Activated naive CD4-positive, alpha-beta T cell treated with anti-CD3 and anti-CD28 coated beads for 36 hours (primary cell): ENCODE measurements around the gene PFKFB2. TPM values are rescaled to one million over a fixed set of nuclear protein-coding genes. Genes with fewer than 3 reads are reported as not detected.
A peak's percentile ranks its signal among the peaks of the same experiment; 100 is the strongest.

Experiments
- CTCF ChIA-PET: fragments of 350-600 bp; sonication (Branson Sonifier 250); formaldehyde crosslinking; loops from one replicate; lab custom pipeline; 2021; ENCODE audit warnings: antibody characterized with exemption; lab: Charles Lee
- DNase-seq: peaks from one replicate; pipeline ENCODE4 v3.0.0-alpha.2; 2020
- H3K27ac Mint-ChIP-seq: one replicate; pipeline ENCODE4 v1.8.0; 2021; ENCODE audit warnings: mild to moderate bottlenecking, mixed read lengths
- H3K27me3 Mint-ChIP-seq: one replicate; pipeline ENCODE4 v1.8.0; 2021; ENCODE audit warnings: low read depth, mixed read lengths
- H3K36me3 Mint-ChIP-seq: one replicate; pipeline ENCODE4 v1.8.0; 2021; ENCODE audit warnings: low read depth, mixed read lengths
- H3K4me1 Mint-ChIP-seq: one replicate; pipeline ENCODE4 v1.8.0; 2021; ENCODE audit warnings: low read depth, mixed read lengths
- H3K4me3 Mint-ChIP-seq: one replicate; pipeline ENCODE4 v1.8.0; 2021; ENCODE audit warnings: mild to moderate bottlenecking, moderate library complexity, mixed read lengths
- H3K9me3 Mint-ChIP-seq: one replicate; pipeline ENCODE4 v1.8.0; 2021; ENCODE audit warnings: mixed read lengths
- intact Hi-C: fragments of 100-400 bp; cut with micrococcal nuclease; formaldehyde crosslinking; loops from one replicate; pipeline ENCODE4 v1.15.1; 2023
- total RNA-seq, 2 experiments: library from RNA; stranded (reverse); gene quantifications; one replicate each; pipeline ENCODE4 v1.2.3, GENCODE V29; 2021

PFKFB2 gene
- total RNA-seq, 2 experiments from 2014 or later, result 3.4 to 6.2 TPM

GRCh38 chr1:207060596-207060995, 7.5 kb downstream of the PFKFB2 start:
- DNase-seq, result no peak
- Mint-ChIP-seq H3K36me3 (no peaks in the 10 kb centered on the region), H3K4me3 (no peak overlapping the region), H3K27ac (no peak overlapping the region), H3K27me3 (no peaks in the 10 kb centered on the region), H3K9me3 (no peaks in the 10 kb centered on the region), H3K4me1 (no peaks in the 10 kb centered on the region)
- intact Hi-C loops, result no loop called here
- CTCF ChIA-PET, result interaction anchor here (0.6 to 1.4 kb wide), 6 partner anchors 11 to 441 kb away, joined by 3 to 12 read pairs (median 4); no protein-coding TSS in a partner anchor

- DNase-seq, result no peak
- Mint-ChIP-seq H3K27me3 (no peaks in the 10 kb centered on the region), H3K4me1 (no peaks in the 10 kb centered on the region), H3K9me3 (no peaks in the 10 kb centered on the region), H3K36me3 (no peaks in the 10 kb centered on the region), H3K4me3 (no peak overlapping the region), H3K27ac (no peak overlapping the region)
- intact Hi-C loops, result no loop called here
- CTCF ChIA-PET, result interaction anchor here (1.0 kb wide), 1 partner anchor 12 kb away, joined by 3 read pairs; no protein-coding TSS in a partner anchor
Observed at GRCh38 chr1:207062058-207062457, 9.0 kb downstream of the PFKFB2 start.

GRCh38 chr1:207063014-207063413, 9.9 kb downstream of the PFKFB2 start:
- Mint-ChIP-seq H3K27me3 (no peaks in the 10 kb centered on the region), H3K4me1 (no peaks in the 10 kb centered on the region), H3K4me3 (no peak overlapping the region), H3K36me3 (no peaks in the 10 kb centered on the region), H3K27ac (no peak overlapping the region), H3K9me3 (no peaks in the 10 kb centered on the region)
- intact Hi-C loops, result no loop called here
- CTCF ChIA-PET, result interaction anchor here (0.5 to 1.3 kb wide), 2 partner anchors 13 to 342 kb away, joined by 3 read pairs; no protein-coding TSS in a partner anchor
- no peak for DNase-seq

GRCh38 chr1:207064561-207064960, 11.5 kb downstream of the PFKFB2 start:
- H3K36me3 Mint-ChIP-seq, result peaks cover 2% of the 10 kb centered on the region
- no peak overlapping the region for H3K4me3 Mint-ChIP-seq
- peaks cover 7% of the 10 kb centered on the region for H3K4me1 Mint-ChIP-seq
- H3K9me3 Mint-ChIP-seq, result no peaks in the 10 kb centered on the region
- CTCF ChIA-PET, result no interaction called here
- intact Hi-C loops, result no loop called here
- no peak overlapping the region for H3K27ac Mint-ChIP-seq
- no peaks in the 10 kb centered on the region for H3K27me3 Mint-ChIP-seq
- DNase-seq, result no peak

GRCh38 chr1:207067185-207067584, 14.1 kb downstream of the PFKFB2 start:
- intact Hi-C loops, result no loop called here
- Mint-ChIP-seq H3K27me3 (no peaks in the 10 kb centered on the region), H3K4me3 (no peak overlapping the region), H3K36me3 (peaks cover 2% of the 10 kb centered on the region), H3K4me1 (peaks cover 32% of the 10 kb centered on the region), H3K9me3 (no peaks in the 10 kb centered on the region), H3K27ac (no peak overlapping the region)
- DNase-seq, result no peak
- CTCF ChIA-PET, result no interaction called here

GRCh38 chr1:207067665-207068064, 14.6 kb downstream of the PFKFB2 start:
- DNase-seq, result no peak
- CTCF ChIA-PET, result no interaction called here
- intact Hi-C loops, result no loop called here
- H3K27ac Mint-ChIP-seq, result no peak overlapping the region
- H3K36me3 Mint-ChIP-seq, result peaks cover 2% of the 10 kb centered on the region
- H3K9me3 Mint-ChIP-seq, result no peaks in the 10 kb centered on the region
- H3K27me3 Mint-ChIP-seq, result no peaks in the 10 kb centered on the region
- no peak overlapping the region for H3K4me3 Mint-ChIP-seq
- peaks cover 32% of the 10 kb centered on the region for H3K4me1 Mint-ChIP-seq

GRCh38 chr1:207069061-207069460, 16.0 kb downstream of the PFKFB2 start:
- H3K27ac Mint-ChIP-seq, result no peak overlapping the region
- H3K4me3 Mint-ChIP-seq, result no peak overlapping the region
- peaks cover 32% of the 10 kb centered on the region for H3K4me1 Mint-ChIP-seq
- H3K9me3 Mint-ChIP-seq, result no peaks in the 10 kb centered on the region
- H3K36me3 Mint-ChIP-seq, result peaks cover 2% of the 10 kb centered on the region
- H3K27me3 Mint-ChIP-seq, result no peaks in the 10 kb centered on the region
- CTCF ChIA-PET, result no interaction called here
- peak; percentile 32 for DNase-seq
- intact Hi-C loops, result no loop called here

- DNase-seq, result no peak
- Mint-ChIP-seq H3K36me3 (peaks cover 2% of the 10 kb centered on the region), H3K4me1 (peaks cover 32% of the 10 kb centered on the region), H3K9me3 (no peaks in the 10 kb centered on the region), H3K27ac (peak overlapping the region; percentile 39), H3K4me3 (no peak overlapping the region), H3K27me3 (no peaks in the 10 kb centered on the region)
- CTCF ChIA-PET, result interaction anchor here (1.0 to 2.6 kb wide), 5 partner anchors 10 to 88 kb away, joined by 3 to 12 read pairs (median 8); partner anchors contain the start of gene PFKFB2
- intact Hi-C loops, result no loop called here
Observed at GRCh38 chr1:207069858-207070506, 16.9 kb downstream of the PFKFB2 start.

- H3K4me1 Mint-ChIP-seq, result peaks cover 32% of the 10 kb centered on the region
- H3K27me3 Mint-ChIP-seq, result no peaks in the 10 kb centered on the region
- H3K4me3 Mint-ChIP-seq, result no peak overlapping the region
- no peak overlapping the region for H3K27ac Mint-ChIP-seq
- H3K9me3 Mint-ChIP-seq, result no peaks in the 10 kb centered on the region
- intact Hi-C loops, result no loop called here
- H3K36me3 Mint-ChIP-seq, result peaks cover 2% of the 10 kb centered on the region
- CTCF ChIA-PET, result interaction anchor here (0.8 to 2.6 kb wide), 9 partner anchors 9 to 609 kb away, joined by 3 to 12 read pairs (median 4); partner anchors contain the start of gene PFKFB2
- DNase-seq, result no peak
Observed at GRCh38 chr1:207070811-207071210, 17.7 kb downstream of the PFKFB2 start.

- peaks cover 32% of the 10 kb centered on the region for H3K4me1 Mint-ChIP-seq
- no peak overlapping the region for H3K27ac Mint-ChIP-seq
- H3K27me3 Mint-ChIP-seq, result no peaks in the 10 kb centered on the region
- no peaks in the 10 kb centered on the region for H3K9me3 Mint-ChIP-seq
- CTCF ChIA-PET, result interaction anchor here (0.8 to 2.6 kb wide), 9 partner anchors 9 to 609 kb away, joined by 3 to 12 read pairs (median 4); no protein-coding TSS in a partner anchor
- no peak for DNase-seq
- intact Hi-C loops, result no loop called here
- H3K4me3 Mint-ChIP-seq, result no peak overlapping the region
- H3K36me3 Mint-ChIP-seq, result peaks cover 2% of the 10 kb centered on the region
Observed at GRCh38 chr1:207071426-207071825, 18.4 kb downstream of the PFKFB2 start.

- H3K27me3 Mint-ChIP-seq, result no peaks in the 10 kb centered on the region
- DNase-seq, result no peak
- H3K27ac Mint-ChIP-seq, result no peak overlapping the region
- CTCF ChIA-PET, result interaction anchor here (1.5 to 5.2 kb wide), 4 partner anchors 8 to 137 kb away, joined by 3 to 24 read pairs (median 10); no protein-coding TSS in a partner anchor
- intact Hi-C loops, result no loop called here
- peaks cover 2% of the 10 kb centered on the region for H3K36me3 Mint-ChIP-seq
- H3K9me3 Mint-ChIP-seq, result no peaks in the 10 kb centered on the region
- peaks cover 32% of the 10 kb centered on the region for H3K4me1 Mint-ChIP-seq
- H3K4me3 Mint-ChIP-seq, result no peak overlapping the region
Observed at GRCh38 chr1:207072233-207072632, 19.2 kb downstream of the PFKFB2 start.

GRCh38 chr1:207073906-207074820, 21.1 kb downstream of the PFKFB2 start:
- H3K36me3 Mint-ChIP-seq, result no peaks in the 10 kb centered on the region
- intact Hi-C loops, result no loop called here
- H3K9me3 Mint-ChIP-seq, result no peaks in the 10 kb centered on the region
- no peaks in the 10 kb centered on the region for H3K27me3 Mint-ChIP-seq
- H3K27ac Mint-ChIP-seq, result no peak overlapping the region
- H3K4me3 Mint-ChIP-seq, result no peak overlapping the region
- no peak for DNase-seq
- CTCF ChIA-PET, result interaction anchor here (0.7 to 5.2 kb wide), 5 partner anchors 10 to 372 kb away, joined by 3 to 24 read pairs (median 4); no protein-coding TSS in a partner anchor
- H3K4me1 Mint-ChIP-seq, result peaks cover 28% of the 10 kb centered on the region
